SH-SY5Y (cell line): ENCODE results near the gene CHST9.

Experiments
- GATA2 ChIP-seq: IDR thresholded peaks from 2 replicates; pipeline ENCODE4 v1.6.1; 2011; ENCODE audit warnings: mild to moderate bottlenecking, low read depth, low read length
- GATA3 ChIP-seq: IDR thresholded peaks from 2 replicates; pipeline ENCODE4 v1.6.1; 2011; ENCODE audit warnings: low read depth, mild to moderate bottlenecking, low read length, moderate library complexity

Gene CHST9

GRCh38 chr18:26863122-26863879 lies 321.8 kb downstream of the CHST9 start:
- TF ChIP-seq GATA3: no peak
- no peak for TF ChIP-seq GATA2

- TF ChIP-seq GATA3: no peak
- TF ChIP-seq GATA2: no peak
These were observed 323.0 kb downstream of the CHST9 start for GRCh38 chr18:26862084-26862483.
